GM12878 (cell line): Measurements from ENCODE around the gene RDH5. TPM values are rescaled to one million over a fixed set of nuclear protein-coding genes. Genes with fewer than 3 reads are reported as not detected.

Source experiments
- ATF7 ChIP-seq: fragments of 450-650 bp; IDR thresholded peaks from 2 replicates; pipeline ENCODE4 v1.6.1; 2016; ENCODE audit warnings: low read depth, mild to moderate bottlenecking
- BACH1 ChIP-seq: fragments of 450-650 bp; IDR thresholded peaks from 2 replicates; pipeline ENCODE4 v1.6.1; 2017; ENCODE audit warnings: mild to moderate bottlenecking, borderline replicate concordance
- CHD2 ChIP-seq: IDR thresholded peaks from 2 replicates; pipeline ENCODE4 v1.6.1; 2011; ENCODE audit warnings: low read depth, low read length, improper control_type of control experiment, borderline replicate concordance
- E4F1 ChIP-seq: fragments of 450-650 bp; IDR thresholded peaks from 2 replicates; pipeline ENCODE4 v1.6.1; 2018; ENCODE audit warnings: borderline replicate concordance, mild to moderate bottlenecking; ENCODE audit not compliant: partially characterized antibody
- GABPA ChIP-seq: IDR thresholded peaks from 2 replicates; pipeline ENCODE4 v1.6.1; 2014; ENCODE audit warnings: antibody characterized with exemption, low read depth, mild to moderate bottlenecking, inconsistent platforms
- IKZF1 ChIP-seq: fragments of 450-650 bp; conservative IDR thresholded peaks from 2 replicates; pipeline ENCODE4 v1.6.1; 2017; ENCODE audit warnings: antibody characterized with exemption, mild to moderate bottlenecking
- LARP7 ChIP-seq: fragments of 450-650 bp; IDR thresholded peaks from 2 replicates; pipeline ENCODE4 v1.6.1; 2017; ENCODE audit warnings: mild to moderate bottlenecking
- MEF2B ChIP-seq: fragments of 450-650 bp; IDR thresholded peaks from 2 replicates; pipeline ENCODE4 v1.6.1; 2018; ENCODE audit warnings: mild to moderate bottlenecking, moderate library complexity; ENCODE audit not compliant: partially characterized antibody, poor library complexity, severe bottlenecking
- MXI1 ChIP-seq: fragments of 150-350 bp; IDR thresholded peaks from 2 replicates; pipeline ENCODE4 v1.6.1; 2011; ENCODE audit warnings: low read depth, mild to moderate bottlenecking, inconsistent platforms, low read length, improper control_type of control experiment
- NFXL1 ChIP-seq: fragments of 450-650 bp; IDR thresholded peaks from 2 replicates; pipeline ENCODE4 v1.6.1; 2017; ENCODE audit warnings: antibody characterized with exemption, mild to moderate bottlenecking, borderline replicate concordance
- NFYA ChIP-seq: IDR thresholded peaks from 2 replicates; pipeline ENCODE4 v1.6.1; 2011; ENCODE audit warnings: low read depth, mild to moderate bottlenecking, low read length, improper control_type of control experiment, borderline replicate concordance
- NR2C1 ChIP-seq: fragments of 450-650 bp; IDR thresholded peaks from 2 replicates; pipeline ENCODE4 v1.6.1; 2017; ENCODE audit warnings: antibody characterized with exemption, mild to moderate bottlenecking, moderate library complexity
- NR2F1 ChIP-seq: fragments of 450-650 bp; conservative IDR thresholded peaks from 2 replicates; pipeline ENCODE4 v1.6.1; 2017; ENCODE audit warnings: mild to moderate bottlenecking
- RAD21 ChIP-seq: IDR thresholded peaks from 2 replicates; pipeline ENCODE4 v1.6.1; 2011; ENCODE audit warnings: mild to moderate bottlenecking, low read depth, low read length, moderate library complexity; ENCODE audit not compliant: insufficient read depth
- RELB ChIP-seq: fragments of 450-650 bp; IDR thresholded peaks from 2 replicates; pipeline ENCODE4 v1.6.1; 2017; ENCODE audit warnings: low read depth, mild to moderate bottlenecking, moderate library complexity
- SIN3A ChIP-seq: IDR thresholded peaks from 2 replicates; pipeline ENCODE4 v1.6.1; 2012; ENCODE audit warnings: low read depth, low read length, improper control_type of control experiment
- SMAD5 ChIP-seq: IDR thresholded peaks from 2 replicates; pipeline ENCODE4 v1.6.1; 2016; ENCODE audit warnings: antibody characterized with exemption, low read depth
- SREBF1 ChIP-seq: IDR thresholded peaks from 2 replicates; pipeline ENCODE4 v1.6.1; 2012; ENCODE audit warnings: mild to moderate bottlenecking, low read length
- STAT3 ChIP-seq: IDR thresholded peaks from 2 replicates; pipeline ENCODE4 v1.6.1; 2011; ENCODE audit warnings: low read depth, low read length, improper control_type of control experiment
- TAF1 ChIP-seq: IDR thresholded peaks from 2 replicates; pipeline ENCODE4 v1.6.1; 2011; ENCODE audit warnings: mild to moderate bottlenecking, low read depth, low read length, borderline replicate concordance
- TCF7 ChIP-seq: IDR thresholded peaks from 2 replicates; pipeline ENCODE4 v1.6.1; 2014; ENCODE audit warnings: antibody characterized with exemption, borderline replicate concordance
- ZBTB4 ChIP-seq: fragments of 450-650 bp; formaldehyde crosslinking; IDR thresholded peaks from 2 replicates; pipeline ENCODE4 v1.4.0; 2022; ENCODE audit warnings: mild to moderate bottlenecking, moderate library complexity
- ZNF207 ChIP-seq: fragments of 450-650 bp; IDR thresholded peaks from 2 replicates; pipeline ENCODE4 v1.6.1; 2014; ENCODE audit warnings: antibody characterized with exemption, mild to moderate bottlenecking, borderline replicate concordance
- ZNF217 ChIP-seq: fragments of 450-650 bp; IDR thresholded peaks from 2 replicates; pipeline ENCODE4 v1.6.1; 2017; ENCODE audit warnings: antibody characterized with exemption, mild to moderate bottlenecking
- polyA plus RNA-seq, 11 experiments: library from polyadenylated mRNA; depleted of rRNA in 4 of 11; unstranded in 6 of 11; stranded (reverse) in 5 of 11; fragments of >200 nt; fragmentation: Nextera tagmentation in 4 of 11; fragmentation: Illumina TruSeq in 1 of 11; extraction: Ambion mirVana in 4 of 11; extraction: Trizol in 1 of 11; gene quantifications; 1 replicate in 1 of 11; 2 replicates in 10 of 11; pipeline versions ENCODE4 v1.2.1 to v1.2.3, GENCODE V29; 2011 to 2016; ENCODE audit warnings: inconsistent platforms in 2 of 11, missing spikeins in 2 of 11, low read depth in 1 of 11
- total RNA-seq, 4 experiments: library from RNA; depleted of rRNA in 3 of 4; stranded (reverse); fragments of >200 nt in 3 of 4; fragmentation: Illumina TruSeq in 1 of 4; extraction: Trizol in 1 of 4; gene quantifications; 2 replicates each; pipeline versions ENCODE4 v1.2.1 to v1.2.3, GENCODE V29; 2013 to 2021

Gene RDH5
- total and polyA plus RNA-seq, 10 of the 15 experiments (the other 5 are each of a cell fraction or from before 2014, with no cell fraction given), result 2.6 to 11.6 (median 7.3) TPM

GRCh38 chr12:55717011-55718007, 2.9 kb upstream of the RDH5 start (continued):
- TF ChIP-seq TCF7 (no peak), NFXL1 (no peak), SMAD5 (no peak), RAD21 (no peak), NFYA (no peak), TAF1 (no peak; the same call in 1 of the 2 replicates), CHD2 (no peak), STAT3 (no peak), MEF2B (peak; percentile 78), NR2C1 (no peak), MXI1 (no peak), SREBF1 (no peak), IKZF1 (peak; percentile 76), LARP7 (no peak), ATF7 (no peak), ZBTB4 (CRISPR knock-in tag) (no peak), RELB (no peak), NR2F1 (peak; percentile 80), SIN3A (no peak), GABPA (no peak), E4F1 (no peak), BACH1 (no peak), ZNF207 (no peak), ZNF217 (no peak)
